ENCODE data around the gene CRMP1. TPM values are rescaled to one million over a fixed set of nuclear protein-coding genes. Genes with fewer than 3 reads are reported as not detected.

CRMP1 gene
- total and polyA plus RNA-seq, 8 donors, result 1.2 to 21.4 (median 2.1) TPM; not detected in 1

DNA sequence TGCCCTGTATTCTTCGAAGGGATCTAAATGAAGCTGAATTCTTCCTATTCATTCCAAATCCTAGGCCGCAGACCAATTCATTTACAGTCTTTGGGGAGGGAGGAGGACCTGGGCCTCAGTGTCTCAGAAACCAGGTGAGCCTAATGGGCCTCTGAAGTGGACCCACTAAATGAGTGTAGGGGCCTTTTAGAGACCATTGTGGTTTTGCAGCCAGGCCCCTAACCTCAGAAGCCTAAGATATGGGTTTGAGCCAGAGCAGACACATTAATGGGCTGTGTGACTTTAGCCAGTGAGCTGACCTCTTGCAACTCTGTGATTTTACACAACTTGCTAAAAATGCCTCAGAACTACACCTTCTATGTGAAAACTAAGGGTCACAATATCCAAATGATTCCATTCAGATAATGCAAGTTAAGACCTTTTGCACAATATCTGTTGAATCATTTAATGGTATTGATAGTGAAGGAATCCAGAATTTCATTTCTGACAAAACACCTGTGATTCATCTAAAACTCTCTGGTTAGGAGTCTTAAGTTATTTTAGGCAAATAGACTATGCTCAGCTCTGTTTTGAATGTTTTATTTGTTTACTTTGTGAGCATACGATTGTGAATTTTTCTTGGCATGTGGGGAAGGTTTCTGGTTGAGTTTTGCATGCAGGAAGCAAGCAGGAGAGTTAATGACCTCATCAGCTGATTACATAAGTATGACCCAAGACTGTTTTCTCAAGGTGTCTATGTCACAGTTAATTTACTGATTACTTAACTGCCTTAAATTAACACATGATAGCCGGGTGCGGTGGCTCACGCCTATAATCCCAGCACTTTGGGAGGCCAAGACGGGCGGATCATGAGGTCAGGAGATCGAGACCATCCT lies 106.8 kb downstream of the CRMP1 start:
- Histone ChIP-seq H3K27ac (peak overlapping the region in 1 of 5 donors; percentile 49), H3K9me3 (no peaks in the 10 kb centered on the region), H3K27me3 (no peaks in the 10 kb centered on the region), H3K4me3 (no peak overlapping the region), H3K36me3 (peaks cover 0 to 61% (median 41%) of the 10 kb centered on the region in 4 donors), H3K4me1 (peaks cover 0 to 8% (median 4%) of the 10 kb centered on the region in 4 donors)
- no peak for TF ChIP-seq POLR2A (IDR thresholded peaks at IDR 0.05)
- TF ChIP-seq, protein P1, sequence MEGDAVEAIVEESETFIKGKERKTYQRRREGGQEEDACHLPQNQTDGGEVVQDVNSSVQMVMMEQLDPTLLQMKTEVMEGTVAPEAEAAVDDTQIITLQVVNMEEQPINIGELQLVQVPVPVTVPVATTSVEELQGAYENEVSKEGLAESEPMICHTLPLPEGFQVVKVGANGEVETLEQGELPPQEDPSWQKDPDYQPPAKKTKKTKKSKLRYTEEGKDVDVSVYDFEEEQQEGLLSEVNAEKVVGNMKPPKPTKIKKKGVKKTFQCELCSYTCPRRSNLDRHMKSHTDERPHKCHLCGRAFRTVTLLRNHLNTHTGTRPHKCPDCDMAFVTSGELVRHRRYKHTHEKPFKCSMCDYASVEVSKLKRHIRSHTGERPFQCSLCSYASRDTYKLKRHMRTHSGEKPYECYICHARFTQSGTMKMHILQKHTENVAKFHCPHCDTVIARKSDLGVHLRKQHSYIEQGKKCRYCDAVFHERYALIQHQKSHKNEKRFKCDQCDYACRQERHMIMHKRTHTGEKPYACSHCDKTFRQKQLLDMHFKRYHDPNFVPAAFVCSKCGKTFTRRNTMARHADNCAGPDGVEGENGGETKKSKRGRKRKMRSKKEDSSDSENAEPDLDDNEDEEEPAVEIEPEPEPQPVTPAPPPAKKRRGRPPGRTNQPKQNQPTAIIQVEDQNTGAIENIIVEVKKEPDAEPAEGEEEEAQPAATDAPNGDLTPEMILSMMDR (IDR thresholded peaks at IDR 0.05), result no peak
- intact Hi-C loops (cut with DNase I; ENCODE audit: low total_unique reads), result no loop called here
- peak in 1 of 2 donors; percentile 21 for DNase-seq
- WGBS, 5 donors, result 68 to 80% (median 72%) methylated on average over 9 of the region's 9 CpGs

DNA sequence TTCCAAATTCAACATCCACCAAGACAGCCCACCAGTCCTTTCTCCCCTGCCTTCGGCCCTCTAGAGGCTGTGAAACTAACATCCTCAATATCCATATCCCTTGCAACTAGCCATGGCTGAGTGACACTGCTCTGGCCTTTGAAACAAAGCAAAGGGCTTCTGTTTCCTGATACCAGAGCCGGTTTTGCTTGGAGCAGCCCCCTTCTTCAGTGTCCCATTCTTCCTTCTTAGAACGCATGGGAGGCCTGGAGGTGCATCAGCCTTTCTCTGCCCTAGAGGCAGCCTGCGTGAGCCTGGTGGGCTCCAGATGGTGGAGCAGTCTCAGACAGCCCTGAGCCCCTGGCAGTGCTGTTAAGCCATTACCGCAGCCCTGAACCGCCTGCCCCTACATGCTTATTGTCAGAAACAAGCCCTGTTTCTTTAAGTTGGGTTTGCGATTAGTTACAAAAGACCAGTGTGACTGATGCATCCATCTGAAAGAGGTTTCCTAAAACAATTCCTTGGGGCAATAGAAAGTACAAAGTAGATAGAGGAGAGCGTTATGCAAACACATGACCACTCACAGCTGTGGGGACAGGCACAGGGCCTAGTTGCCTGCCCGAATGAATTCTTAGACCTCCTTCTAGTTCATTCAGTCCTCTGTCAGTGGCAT lies 107.8 kb downstream of the CRMP1 start:
- Histone ChIP-seq H3K27me3 (no peaks in the 10 kb centered on the region), H3K4me1 (peaks cover 0 to 8% (median 4%) of the 10 kb centered on the region in 4 donors), H3K9me3 (no peaks in the 10 kb centered on the region), H3K36me3 (peaks cover 0 to 61% (median 41%) of the 10 kb centered on the region in 4 donors), H3K4me3 (no peak overlapping the region), H3K27ac (no peak overlapping the region)
- TF ChIP-seq EP300 (IDR thresholded peaks at IDR 0.05), result no peak
- TF ChIP-seq POLR2AphosphoS5 (IDR thresholded peaks at IDR 0.05), result no peak
- TF ChIP-seq, protein P1 (IDR thresholded peaks at IDR 0.05), result no peak
- TF ChIP-seq POLR2A (IDR thresholded peaks at IDR 0.05), result no peak
- intact Hi-C loops (cut with DNase I; ENCODE audit: low total_unique reads), result no loop called here
- 82 to 86% (median 86%) methylated on average over 9 of the region's 9 CpGs for WGBS, 5 donors
- no peak for DNase-seq

DNA sequence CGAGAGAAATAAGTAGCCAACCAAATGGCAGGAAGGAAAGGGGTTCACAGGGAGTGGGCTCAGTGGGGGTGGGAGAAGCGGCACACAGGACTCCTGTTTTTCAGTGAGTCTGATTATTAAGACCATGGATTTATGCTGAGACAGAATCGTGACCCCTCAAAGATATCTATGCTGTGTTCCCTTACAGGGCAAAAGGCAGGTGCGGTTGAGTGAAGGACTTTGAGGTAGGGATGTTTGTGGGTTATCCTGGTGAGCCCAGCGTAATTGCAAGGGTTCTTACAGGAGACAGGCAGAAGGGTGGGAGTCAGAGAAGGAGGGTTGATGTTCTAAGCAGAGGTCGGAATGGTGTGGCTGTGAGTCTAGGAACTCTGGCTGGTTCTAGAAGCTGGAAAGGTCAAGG lies 108.9 kb downstream of the CRMP1 start:
- no peaks in the 10 kb centered on the region for H3K9me3 ChIP-seq
- H3K4me1 ChIP-seq, result peaks cover 0 to 8% (median 4%) of the 10 kb centered on the region in 4 donors
- WGBS, 5 donors, result 87 to 91% (median 88%) methylated on average over 6 of the region's 6 CpGs
- no peaks in the 10 kb centered on the region for H3K27me3 ChIP-seq
- no peak overlapping the region for H3K4me3 ChIP-seq
- TF ChIP-seq, protein P1 (IDR thresholded peaks at IDR 0.05), result no peak
- TF ChIP-seq POLR2A (IDR thresholded peaks at IDR 0.05) (no peak), POLR2AphosphoS5 (IDR thresholded peaks at IDR 0.05) (no peak), EP300 (IDR thresholded peaks at IDR 0.05) (no peak)
- peaks cover 0 to 54% (median 39%) of the 10 kb centered on the region in 4 donors for H3K36me3 ChIP-seq
- no peak overlapping the region for H3K27ac ChIP-seq
- no peak for DNase-seq
- intact Hi-C loops (cut with DNase I; ENCODE audit: low total_unique reads), result no loop called here

DNA sequence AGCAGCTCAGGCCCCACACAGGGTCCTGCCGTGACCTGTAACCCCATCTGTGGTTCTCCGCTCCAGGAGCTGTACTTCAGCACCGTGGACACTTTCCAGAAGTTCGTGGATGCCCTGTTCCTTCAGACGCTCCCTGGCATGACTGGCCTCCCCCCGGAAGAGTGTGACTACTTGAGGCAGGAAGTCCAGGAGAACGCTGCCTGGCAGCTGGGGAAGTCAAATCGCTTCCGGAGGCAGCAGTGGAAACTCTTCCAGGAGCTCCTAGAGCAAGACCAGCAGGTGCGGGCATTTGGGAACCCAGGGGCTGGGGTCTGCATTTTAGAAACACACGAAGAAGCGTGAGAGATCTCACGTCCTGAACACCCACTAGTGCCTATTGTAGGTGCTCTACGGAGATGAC lies 109.4 kb downstream of the CRMP1 start:
- WGBS, 5 donors, result 81 to 86% (median 82%) methylated on average over 11 to 14 of the region's 14 CpGs
- no peak for DNase-seq
- Histone ChIP-seq H3K27me3 (no peaks in the 10 kb centered on the region), H3K4me1 (peaks cover 0 to 8% (median 4%) of the 10 kb centered on the region in 4 donors), H3K9me3 (no peaks in the 10 kb centered on the region), H3K27ac (no peak overlapping the region), H3K4me3 (no peak overlapping the region), H3K36me3 (peaks cover 0 to 49% (median 38%) of the 10 kb centered on the region in 4 donors)
- intact Hi-C loops (cut with DNase I; ENCODE audit: low total_unique reads), result no loop called here
- TF ChIP-seq POLR2A (IDR thresholded peaks at IDR 0.05), result no peak

Data from stomach (tissue), 9 donors.